ENCODE data around the gene CACNA1S.

Gene CACNA1S

DNA sequence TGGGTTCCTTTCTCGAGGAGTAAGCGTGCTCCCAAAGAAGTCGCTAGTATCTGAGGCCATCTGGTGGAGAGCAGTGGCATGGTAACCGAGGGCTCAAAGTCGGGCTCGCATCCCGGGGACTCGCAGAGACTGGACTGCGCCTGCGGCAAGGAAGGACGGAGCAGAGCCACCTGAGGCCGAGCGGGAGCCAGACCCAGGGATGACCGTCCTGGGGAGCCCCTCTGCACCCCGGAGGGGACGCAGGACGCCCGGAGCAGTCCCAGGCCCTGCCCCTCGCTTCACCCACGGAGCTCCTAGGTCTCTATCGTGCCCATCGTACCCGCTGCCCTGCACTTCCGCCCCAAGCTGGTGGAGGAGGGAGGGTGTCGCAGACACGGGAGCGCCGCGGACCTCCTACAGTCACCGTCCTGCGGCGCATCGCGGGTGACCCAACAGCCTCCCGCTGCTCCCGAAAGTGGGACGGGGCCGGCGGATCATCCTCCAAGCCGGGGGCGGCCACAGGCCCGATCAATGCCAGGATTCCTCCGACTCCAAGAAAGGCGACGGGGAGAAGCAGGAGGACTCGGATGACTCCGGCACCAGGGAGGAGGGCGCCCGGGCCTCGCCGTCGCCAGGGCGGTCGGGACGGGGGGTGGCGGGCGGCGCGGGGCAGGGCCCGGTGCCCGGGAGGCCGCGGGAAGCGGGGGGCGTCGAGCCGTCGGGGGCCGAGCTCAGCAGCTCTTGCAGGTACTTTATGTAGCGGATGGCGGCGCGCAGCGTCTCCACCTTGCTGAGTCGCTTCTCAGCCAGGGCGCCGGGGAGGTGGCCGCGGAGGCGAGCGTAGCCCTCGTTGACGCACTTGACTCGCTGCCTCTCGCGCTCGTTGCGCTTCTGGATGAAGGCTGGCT, 2.3 kb upstream of the CACNA1S start:
- DNase-seq: peak; percentile 59

DNA sequence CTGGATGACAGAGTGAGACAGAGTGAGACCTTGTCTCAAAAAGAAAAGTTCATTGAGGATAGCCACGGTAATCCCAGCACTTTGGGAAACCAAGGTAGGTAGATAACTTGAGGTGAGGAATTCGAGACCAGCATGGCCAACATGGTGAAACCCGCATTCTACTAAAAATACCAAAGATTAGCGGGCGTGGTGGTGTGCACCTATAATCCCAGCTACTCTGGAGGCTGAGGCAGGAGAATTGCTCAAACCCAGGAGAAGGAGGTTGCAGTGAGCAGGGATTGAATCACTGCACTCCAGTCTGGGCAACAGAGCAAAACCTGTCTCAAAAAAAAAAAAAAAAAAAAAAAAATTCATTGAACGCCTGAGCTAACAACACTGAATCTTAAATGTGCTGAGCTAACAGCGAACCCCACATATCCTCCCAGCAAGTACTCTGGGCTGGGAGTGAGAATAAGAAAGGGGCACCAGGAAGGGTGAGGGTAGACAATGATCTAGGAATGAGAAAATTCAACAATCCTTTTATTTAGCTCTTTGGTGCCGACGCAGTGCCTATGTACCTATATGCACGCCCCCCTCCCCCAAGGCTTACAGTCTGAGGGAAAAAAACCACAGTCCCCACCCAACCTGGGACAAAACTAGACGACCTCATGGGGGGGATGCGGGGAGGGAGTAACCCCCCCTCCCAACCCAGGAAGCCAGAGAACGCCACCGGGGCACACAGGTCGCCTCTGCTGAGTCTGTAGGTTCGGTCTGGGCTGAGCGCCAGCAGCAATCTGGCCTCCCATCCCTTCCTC, 1.4 kb upstream of the CACNA1S start:
- DNase-seq: no peak

DNA sequence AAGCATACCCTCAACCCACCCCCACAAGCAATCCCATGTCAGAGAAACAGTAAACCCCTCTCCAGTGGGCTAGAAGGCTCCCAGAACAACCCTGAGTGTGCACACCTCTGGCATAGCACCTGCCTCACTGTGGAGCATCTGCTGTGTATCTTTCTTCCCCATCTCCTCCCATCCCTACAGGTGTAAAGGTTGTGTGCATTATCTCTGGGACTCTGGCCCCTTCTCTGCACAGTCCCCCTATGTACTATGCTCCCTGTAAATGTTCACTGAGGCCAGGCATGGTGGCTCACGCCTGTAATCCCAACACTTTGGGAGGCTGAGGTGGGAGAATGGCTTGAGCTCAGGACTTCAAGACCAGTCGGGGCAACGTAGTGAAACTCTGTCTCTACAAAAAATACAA, 700 bp upstream of the CACNA1S start:
- no peak for DNase-seq

DNA sequence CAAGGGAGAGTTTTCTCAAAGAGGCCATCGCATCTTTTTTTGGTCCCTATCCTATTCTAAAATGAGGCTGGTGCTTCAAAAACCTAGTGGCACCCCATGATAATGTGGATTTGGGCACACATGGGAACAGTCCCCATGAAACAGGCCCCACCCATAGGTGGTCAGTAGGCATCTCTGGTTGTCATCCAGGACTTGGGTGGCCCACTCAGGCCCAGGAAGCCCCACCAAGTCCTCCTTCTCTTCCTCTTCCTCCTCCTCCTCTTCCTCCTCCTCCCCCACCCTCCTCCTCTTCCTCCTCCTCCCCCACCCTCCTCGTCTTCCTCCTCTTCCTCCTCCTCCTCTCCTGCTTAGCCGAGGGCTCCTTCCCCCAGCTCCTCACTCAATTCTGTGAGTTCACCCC, 554 bp downstream of the CACNA1S start:
- DNase-seq: no peak

DNA sequence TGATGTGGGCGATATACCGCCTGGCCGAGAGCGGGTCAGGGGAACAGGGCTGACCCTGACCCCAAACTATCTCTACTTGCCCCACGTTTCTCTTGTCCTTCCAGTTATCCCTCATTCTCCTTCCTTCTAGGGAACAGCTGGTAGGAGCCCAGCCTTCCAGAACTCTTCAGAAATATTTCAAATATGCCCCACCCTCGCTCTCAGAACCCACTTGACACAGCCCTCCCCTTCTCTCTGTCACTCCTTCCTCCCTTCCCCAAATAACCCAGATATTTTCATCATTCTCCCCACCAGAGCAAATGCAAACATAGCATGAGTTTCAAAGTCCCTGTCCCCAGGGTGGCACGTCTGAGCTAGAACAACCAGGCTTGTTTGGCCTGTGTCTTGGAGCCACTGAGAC, 1.1 kb downstream of the CACNA1S start:
- no peak for DNase-seq

DNA sequence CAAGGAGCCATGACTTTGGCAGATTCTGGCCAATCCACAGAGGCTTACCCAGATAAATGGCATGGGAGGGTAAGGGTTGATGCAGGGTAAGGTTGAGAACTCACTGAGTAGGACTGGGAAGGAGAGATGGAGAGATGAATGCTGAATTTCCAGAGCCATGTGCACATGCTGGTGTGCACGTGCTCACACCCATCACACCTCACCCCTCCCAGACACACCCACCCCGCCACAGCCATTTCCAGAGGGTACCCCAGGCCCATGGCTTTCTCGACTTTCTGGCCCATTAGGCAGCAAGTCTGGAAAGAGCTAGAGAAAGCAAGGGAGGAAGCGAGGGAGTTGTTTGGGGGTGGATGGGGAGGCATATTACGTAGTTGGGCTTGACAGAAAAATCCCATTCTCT, 1.6 kb downstream of the CACNA1S start:
- DNase-seq: no peak

DNA sequence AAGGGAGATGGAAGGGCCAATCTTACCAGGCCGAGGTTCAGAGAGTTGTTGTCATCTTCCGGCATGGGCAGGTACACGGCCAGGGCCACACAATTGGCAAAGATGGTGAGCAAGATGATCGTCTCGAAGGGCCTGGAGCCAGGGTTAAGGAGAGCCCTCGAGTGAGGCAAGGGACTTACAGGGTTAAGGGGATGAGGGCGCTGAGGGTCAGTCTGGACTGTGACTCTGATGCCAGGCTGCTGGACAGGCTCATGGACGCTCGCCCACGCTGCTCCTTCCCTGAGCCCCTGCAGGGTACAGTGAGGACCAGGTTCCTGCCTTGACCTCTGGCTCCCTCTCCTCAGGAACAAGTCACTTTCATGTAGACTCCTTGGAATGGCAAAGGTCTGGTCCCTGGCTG, 2.1 kb downstream of the CACNA1S start:
- no peak for DNase-seq

DNA sequence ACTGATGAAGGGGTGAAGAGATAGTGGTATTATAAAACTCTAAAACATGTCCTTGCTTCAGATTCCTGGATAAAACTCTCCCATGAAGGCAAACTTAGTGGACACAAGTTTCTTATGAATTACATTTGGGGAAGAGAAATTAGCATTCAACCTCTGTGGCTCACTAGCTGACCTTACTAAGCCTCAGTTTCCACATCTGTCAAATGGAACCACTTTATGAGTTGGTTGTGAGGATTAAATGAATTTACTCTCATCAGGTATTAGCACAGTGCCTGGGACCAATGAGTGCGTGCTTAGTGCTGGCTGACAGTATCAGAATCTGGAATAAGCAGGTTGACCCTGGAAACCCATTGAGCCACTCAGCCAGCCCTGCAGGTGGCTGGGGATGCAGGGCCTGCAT, 2.6 kb downstream of the CACNA1S start:
- no peak for DNase-seq

DNA sequence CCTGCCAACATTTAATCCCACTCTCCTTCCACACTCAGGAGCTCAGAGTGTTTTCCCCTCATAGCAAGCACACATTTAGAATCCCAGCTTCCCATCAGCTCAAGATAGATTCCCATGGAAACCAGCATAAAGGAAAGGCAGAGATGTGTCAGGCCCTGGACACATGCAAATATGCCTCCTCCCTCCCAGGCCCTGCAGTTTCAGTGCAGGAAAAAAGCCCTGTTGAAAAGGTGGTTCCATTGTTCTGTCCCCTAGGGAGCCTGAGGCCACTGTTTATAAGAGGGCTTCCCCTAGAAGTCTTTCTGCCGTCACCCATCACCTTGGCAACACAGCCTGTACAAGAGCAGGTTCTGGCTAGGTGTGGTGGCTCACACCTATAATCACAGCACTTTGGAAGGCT, 3.6 kb downstream of the CACNA1S start:
- no peak for DNase-seq

DNA sequence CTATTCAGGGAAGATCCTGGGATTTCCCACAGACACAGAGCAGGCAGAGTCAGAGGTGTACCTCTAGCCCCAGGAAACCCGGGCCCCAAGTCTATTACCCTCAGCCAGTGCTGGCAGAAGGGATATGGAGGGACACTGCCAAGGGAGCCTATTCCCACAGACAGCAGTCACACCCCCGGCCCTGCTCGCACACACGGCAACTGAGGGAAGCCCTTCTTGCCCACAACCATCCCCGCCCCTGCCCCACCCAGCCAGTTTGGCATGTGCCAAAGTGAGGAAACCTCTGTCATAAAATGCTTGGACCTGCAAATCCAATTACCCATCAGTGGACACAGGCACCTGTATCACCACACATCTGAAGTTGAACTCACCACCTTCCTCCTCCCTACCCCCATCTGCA, 6.5 kb downstream of the CACNA1S start:
- DNase-seq: no peak

DNA sequence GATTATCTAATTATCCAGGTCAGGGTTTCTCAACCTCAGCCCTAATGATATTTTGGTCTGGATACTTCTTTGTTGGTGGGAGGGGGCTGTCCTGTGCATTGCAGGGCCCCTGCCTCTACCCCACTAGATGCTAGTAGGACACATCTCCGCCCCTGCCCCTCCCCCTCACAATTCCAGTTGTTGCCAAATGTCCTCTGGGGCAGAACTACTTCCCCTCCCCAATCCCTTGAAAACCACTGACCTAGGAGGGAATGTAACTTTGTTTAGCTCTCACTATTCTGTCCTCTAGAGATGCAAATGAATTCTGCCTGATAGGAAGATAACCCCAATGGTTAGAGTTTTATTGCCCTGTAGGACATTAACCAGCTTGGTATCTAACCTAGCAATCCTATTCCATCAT, 8.1 kb downstream of the CACNA1S start:
- DNase-seq: no peak

DNA sequence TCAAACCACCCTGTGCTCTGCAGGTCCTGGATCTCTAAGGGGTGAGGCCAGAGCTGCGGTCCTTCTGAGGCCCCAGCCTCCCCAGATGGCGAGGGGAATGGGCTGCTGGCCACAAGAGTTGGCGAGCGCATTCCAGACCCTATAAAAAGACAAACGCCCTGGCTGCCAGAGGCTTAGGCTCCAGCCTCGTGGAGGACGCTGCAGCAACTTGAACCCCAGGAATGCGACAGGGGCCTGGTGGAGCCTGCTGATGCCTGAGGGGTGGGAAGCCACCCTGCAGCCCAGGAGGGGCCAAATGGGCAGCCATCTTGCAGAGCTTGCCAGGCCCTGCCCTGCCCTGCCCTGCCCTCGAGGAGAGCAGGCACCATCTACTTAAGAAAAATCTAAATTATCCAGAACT, 8.6 kb downstream of the CACNA1S start:
- no peak for DNase-seq

DNA sequence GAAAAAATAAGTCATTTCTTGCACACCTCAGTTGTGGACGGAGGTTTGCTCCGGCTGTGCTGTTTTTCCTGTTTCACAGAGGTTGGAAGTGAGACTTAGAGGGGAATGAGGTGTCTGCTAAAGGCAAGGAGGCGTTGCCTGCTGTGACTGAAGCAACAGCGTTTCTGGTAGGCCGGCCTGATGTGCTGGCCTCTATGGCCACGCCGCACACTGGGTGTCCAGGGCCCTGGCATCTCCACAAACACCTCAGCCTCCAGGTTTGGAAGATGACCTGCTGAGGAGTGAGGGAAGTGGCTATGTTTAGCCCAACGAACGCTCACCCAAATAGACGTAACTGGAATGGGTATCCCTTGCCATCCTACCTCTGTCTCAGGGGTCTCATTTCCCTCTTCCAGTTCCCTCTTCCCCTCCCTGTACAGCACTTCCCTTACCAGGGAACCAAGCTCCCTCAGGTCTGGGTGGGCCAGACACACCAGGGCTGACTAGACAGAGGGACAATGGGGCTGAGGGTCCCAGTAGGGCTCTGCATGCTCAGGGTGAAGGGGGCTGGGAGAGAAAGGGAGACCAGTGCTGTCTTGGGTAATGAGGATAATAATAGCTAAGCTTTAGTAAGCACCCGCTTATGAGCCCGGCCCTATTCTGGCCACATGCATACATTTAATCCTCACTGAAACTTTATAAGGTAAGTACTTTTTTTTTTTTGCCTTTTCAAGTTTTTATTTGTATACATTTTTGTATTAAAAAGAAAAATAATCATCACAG, 11.9 kb downstream of the CACNA1S start:
- DNase-seq: no peak

DNA sequence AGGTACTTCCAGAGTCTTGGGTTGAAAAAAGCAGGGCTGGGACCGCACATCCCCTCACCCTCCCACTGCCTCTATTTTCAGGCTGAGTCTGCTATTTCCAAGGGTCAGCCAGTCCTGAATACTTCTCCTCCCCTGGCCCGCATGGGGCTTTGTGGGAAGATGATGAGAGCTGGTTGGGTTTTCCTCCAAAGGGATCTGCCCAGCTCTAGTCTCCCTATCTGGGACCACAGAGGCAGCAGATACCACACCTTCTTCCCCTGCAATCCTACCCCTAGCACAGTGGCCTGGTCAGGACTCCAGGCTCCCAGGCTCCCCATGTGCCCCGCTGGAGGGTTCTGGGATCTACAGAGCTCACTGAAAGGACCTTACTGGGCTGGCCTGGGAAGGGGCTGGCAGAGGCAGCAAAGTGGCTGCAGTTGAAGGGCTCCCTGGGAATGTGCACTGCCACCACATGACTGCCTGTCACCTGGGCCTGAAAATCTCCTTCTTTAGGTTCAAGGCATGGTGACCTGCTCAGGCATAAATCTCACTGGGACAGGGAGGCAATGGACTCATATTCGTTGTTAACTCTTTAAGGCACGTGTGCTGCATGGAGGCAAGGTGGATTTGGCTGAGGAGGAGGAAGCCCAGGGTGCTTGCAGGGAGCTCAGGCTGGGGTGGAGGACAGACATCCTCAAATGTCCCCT, 13.1 kb downstream of the CACNA1S start:
- DNase-seq: no peak

DNA sequence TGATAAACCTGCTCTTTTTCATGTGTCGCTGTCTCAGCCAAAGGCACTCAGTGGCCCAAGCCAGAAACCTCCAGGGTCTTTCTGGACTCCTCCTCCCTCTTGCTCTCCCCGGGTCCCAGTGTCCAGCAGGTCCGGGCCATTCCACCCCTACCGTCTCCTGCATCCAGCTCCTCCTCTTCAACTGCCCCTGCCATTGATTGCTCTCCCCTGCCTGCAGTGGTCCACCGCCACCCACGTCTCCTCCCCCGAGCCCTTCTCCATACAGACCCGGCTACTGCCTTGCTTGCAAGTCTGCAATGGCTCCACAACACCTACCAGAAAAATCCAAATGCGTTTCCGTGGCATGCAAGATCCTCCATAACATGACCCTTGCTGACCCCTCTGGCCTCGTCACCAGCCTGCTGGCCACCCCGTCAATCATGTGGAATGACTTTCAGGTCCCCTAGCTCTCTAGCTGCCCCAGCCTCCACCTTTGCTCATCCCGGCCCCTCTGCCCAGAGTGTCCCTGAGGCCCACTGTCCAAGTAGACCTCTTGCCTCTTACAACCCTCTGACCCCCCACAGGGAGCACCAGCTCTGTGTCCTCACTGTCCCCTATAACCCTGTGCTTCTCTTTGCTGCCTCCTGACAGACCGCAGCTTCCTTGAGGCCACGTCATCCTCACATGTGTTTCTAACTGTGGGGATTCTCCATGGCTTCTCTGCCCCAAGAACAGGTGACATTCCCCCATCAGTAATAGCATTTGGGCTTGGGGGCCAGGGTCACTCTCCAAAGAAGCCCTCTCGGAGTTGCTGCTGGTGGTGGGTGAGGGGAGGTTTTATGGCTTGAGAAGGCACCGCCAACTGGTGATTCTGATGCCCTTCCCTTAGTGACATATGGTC, 15.0 kb downstream of the CACNA1S start:
- DNase-seq: no peak

DNA sequence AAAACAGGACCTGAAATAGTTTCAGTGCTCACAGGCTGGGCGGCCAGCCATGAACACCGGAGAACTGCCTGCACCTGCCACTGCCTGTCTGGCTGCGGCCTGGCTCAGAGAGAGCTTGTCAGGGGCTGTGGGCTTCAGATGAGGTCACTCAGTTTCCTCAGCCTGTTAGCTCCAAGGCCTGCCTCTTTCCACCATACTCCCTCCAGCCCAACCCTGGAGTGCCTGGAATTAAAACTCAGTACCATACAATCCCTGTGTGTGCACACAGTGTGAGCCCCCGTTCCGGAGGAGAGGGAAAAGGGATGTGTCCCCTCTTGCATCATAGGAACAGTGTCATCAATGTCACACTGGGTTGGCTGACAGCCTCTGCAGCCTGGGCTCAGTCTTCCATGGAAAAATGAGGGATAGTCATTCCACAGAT, 16.2 kb downstream of the CACNA1S start:
- DNase-seq: no peak

DNA sequence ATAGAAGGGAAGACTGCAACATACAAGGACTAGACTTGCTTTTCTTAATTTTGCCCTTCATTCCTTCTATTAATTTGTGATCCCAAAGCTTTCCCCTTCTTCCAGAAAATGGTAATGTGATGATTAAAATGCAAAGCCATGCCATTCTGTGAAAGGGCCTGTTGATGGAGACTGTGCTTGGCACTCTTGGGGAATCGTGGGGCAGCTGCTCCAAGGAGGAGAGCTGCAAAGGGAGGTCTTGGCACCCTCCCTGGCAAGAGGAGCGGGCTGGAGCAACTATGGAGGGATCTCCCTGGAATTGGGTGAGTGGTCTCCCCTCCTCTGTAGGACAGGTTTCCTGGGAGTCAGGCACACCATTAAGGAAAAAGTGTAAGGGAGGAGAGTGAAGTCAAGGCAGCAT, 16.6 kb downstream of the CACNA1S start:
- no peak for DNase-seq

DNA sequence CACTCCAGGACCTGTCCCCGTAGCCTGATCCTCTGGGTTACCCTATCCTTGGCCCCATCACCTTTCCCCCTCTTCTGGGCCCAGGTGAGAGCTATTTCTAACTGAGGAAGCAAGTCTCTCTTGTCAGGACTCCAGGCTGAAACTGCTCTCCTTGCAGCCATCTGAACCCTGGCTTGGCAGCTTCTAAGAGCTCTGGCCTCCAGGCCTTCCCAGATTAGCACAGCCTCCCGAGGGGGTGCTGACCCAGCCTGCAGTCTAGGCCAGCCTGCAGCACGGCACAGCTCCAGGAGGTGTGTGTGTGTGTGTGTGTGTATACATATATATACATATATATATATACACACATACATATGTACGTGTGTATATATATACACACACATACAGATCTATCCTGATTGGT, 17.4 kb downstream of the CACNA1S start:
- DNase-seq: no peak

DNA sequence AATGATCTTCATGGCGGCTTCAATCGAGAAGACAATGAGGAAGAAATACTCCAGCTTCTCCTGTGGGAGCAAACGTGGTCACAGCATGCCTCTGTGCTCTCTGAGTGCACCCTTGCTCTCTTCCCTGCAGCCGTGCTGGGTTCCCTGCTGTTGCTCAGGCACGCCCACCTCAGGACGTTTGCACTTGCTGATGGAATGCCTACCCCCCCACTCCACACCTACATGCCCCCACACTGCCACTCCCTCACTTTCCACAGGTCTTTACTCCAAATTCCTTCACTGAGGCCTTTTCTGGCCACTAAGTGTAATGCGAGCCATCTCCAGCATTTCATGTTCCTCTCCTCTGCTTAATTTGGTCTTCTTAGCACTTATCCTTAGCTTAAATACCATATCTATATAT, 18.3 kb downstream of the CACNA1S start:
- no peak for DNase-seq

DNA sequence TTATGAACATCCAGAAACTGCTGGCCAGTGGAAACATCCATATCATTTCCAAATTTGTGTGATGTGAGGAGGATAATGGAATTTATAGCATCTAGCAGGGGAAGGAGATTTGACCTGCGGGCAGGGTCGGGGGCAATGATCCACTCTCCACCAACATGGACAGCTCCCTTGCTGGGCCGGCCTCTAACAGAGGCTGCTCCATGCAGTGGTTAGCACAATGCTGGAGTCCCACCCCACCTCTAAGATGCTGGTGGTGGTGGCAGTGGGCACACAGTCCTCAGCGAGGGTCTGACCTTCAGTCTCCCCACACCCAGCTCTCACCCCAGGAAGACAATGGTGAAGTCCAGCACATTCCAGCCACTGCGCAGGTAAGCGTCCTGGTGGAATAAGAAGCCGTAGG, 18.7 kb downstream of the CACNA1S start:
- DNase-seq: no peak

DNA sequence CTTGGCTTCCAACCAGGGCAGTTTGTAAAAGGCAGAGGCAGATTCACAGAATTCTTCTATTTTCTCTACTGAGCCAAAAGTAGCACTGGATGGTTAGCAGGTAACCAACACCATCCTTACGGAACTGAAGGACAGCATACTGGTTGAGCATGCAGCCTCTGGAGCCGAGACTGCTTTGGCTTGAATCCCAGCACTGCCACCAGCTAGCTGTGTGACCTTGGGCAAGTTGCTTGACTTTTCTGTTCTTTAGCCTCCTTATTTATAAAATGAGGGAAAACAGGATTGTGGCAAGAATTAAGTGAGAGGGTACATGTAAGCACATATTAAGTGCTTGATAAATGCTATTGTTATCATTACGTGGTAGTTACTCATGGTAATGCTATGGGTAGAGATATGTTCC, 19.5 kb downstream of the CACNA1S start:
- no peak for DNase-seq

DNA sequence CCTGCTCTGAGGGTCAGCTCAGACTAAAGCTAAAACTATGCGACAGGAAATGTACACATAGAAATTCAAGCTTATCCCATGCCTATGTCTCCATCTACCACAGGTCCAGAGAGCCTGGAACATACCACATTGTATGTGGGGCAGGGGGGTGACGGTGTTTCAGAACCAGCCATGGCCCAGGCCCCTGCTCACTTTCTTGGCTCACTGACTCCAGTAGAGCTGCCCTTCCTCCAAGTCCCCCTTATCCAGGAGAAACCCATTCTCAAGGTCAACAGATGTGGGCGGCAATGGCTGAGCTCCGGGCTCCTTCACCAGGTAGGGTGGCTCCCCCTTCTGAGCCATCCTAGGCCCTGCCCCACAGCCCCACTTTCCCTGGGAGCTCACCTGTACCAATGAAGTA, 21.0 kb downstream of the CACNA1S start:
- no peak for DNase-seq
